Astrocyte (in vitro differentiated cells and primary cell): ENCODE results near the gene OPCML. TPM values are rescaled to one million over a fixed set of nuclear protein-coding genes. Genes with fewer than 3 reads are reported as not detected.
A peak's percentile ranks its signal among the peaks of the same experiment; 100 is the strongest.

Experiments
- DNase-seq: peaks from one replicate; pipeline ENCODE4 v3.0.0-alpha.2; 2010; ENCODE audit warnings: low read depth
- FAIRE-seq: peaks from 2 replicates; lab custom pipeline; 2011; peaks lifted over from hg19 to GRCh38; lab: Jason Lieb, UNC
- H2AFZ ChIP-seq: 2 replicates; pipeline ENCODE4 v1.6.0; 2012; ENCODE audit warnings: low read depth, low read length, inconsistent platforms
- H3K27ac ChIP-seq: 2 replicates; pipeline ENCODE4 v1.5.1; 2011; ENCODE audit warnings: low read depth, low read length, inconsistent platforms
- H3K27me3 ChIP-seq: 2 replicates; pipeline ENCODE4 v1.6.0; 2011; ENCODE audit warnings: low read length, inconsistent platforms; ENCODE audit not compliant: insufficient read depth
- H3K36me3 ChIP-seq: 2 replicates; pipeline ENCODE4 v1.5.1; 2011; ENCODE audit warnings: low read length, inconsistent platforms; ENCODE audit not compliant: insufficient read depth
- H3K4me1 ChIP-seq: 2 replicates; pipeline ENCODE4 v1.5.1; 2011; ENCODE audit warnings: low read length, inconsistent platforms; ENCODE audit not compliant: insufficient read depth
- H3K4me2 ChIP-seq: 2 replicates; pipeline ENCODE4 v1.6.0; 2012; ENCODE audit warnings: low read length, inconsistent platforms
- H3K4me3 ChIP-seq: 2 replicates; pipeline ENCODE4 v1.5.1; 2011; ENCODE audit warnings: low read depth, mild to moderate bottlenecking, low read length, inconsistent platforms; ENCODE audit not compliant: insufficient read depth
- H3K79me2 ChIP-seq: 2 replicates; pipeline ENCODE4 v1.6.0; 2012; ENCODE audit warnings: mild to moderate bottlenecking, low read length, inconsistent platforms; ENCODE audit not compliant: insufficient read depth
- H3K9ac ChIP-seq: 2 replicates; pipeline ENCODE4 v1.6.0; 2012; ENCODE audit warnings: mild to moderate bottlenecking, low read length, inconsistent platforms
- H3K9me3 ChIP-seq: 2 replicates; pipeline ENCODE4 v1.5.1; 2012; ENCODE audit warnings: low read depth, mild to moderate bottlenecking, low read length, inconsistent platforms; ENCODE audit not compliant: insufficient read depth
- H4K20me1 ChIP-seq: 2 replicates; pipeline ENCODE4 v1.6.0; 2012; ENCODE audit warnings: low read length, inconsistent platforms; ENCODE audit not compliant: insufficient read depth
- H3K27ac Mint-ChIP-seq: one replicate; pipeline ENCODE4 v1.8.0; 2021; ENCODE audit warnings: mild to moderate bottlenecking, mixed read lengths; ENCODE audit not compliant: unreplicated experiment
- H3K27me3 Mint-ChIP-seq: one replicate; pipeline ENCODE4 v1.8.0; 2021; ENCODE audit warnings: low read depth, mixed read lengths; ENCODE audit not compliant: unreplicated experiment
- H3K36me3 Mint-ChIP-seq: one replicate; pipeline ENCODE4 v1.8.0; 2021; ENCODE audit warnings: low read depth, mixed read lengths; ENCODE audit not compliant: unreplicated experiment
- H3K4me1 Mint-ChIP-seq: one replicate; pipeline ENCODE4 v1.8.0; 2021; ENCODE audit warnings: low read depth, mixed read lengths; ENCODE audit not compliant: unreplicated experiment
- H3K4me3 Mint-ChIP-seq: one replicate; pipeline ENCODE4 v1.8.0; 2021; ENCODE audit warnings: mild to moderate bottlenecking, moderate library complexity, mixed read lengths; ENCODE audit not compliant: unreplicated experiment
- H3K9me3 Mint-ChIP-seq: one replicate; pipeline ENCODE4 v1.8.0; 2021; ENCODE audit warnings: mild to moderate bottlenecking, mixed read lengths; ENCODE audit not compliant: unreplicated experiment
- CTCF ChIP-seq: IDR thresholded peaks from 2 replicates; pipeline ENCODE4 v1.5.1; 2011; ENCODE audit warnings: low read depth, mild to moderate bottlenecking, inconsistent platforms, low read length, moderate library complexity; ENCODE audit not compliant: insufficient read depth
- EZH2 ChIP-seq: IDR thresholded peaks from 2 replicates; pipeline ENCODE4 v1.6.1; 2012; ENCODE audit warnings: mild to moderate bottlenecking, low read length, inconsistent platforms; ENCODE audit not compliant: insufficient read depth
- total RNA-seq: library from RNA; stranded (reverse); gene quantifications from 2 replicates; pipeline ENCODE4 v1.2.1, GENCODE V29; 2021

The OPCML gene
- total RNA-seq, 1 donor from 2014 or later = 7.9 TPM

DNA sequence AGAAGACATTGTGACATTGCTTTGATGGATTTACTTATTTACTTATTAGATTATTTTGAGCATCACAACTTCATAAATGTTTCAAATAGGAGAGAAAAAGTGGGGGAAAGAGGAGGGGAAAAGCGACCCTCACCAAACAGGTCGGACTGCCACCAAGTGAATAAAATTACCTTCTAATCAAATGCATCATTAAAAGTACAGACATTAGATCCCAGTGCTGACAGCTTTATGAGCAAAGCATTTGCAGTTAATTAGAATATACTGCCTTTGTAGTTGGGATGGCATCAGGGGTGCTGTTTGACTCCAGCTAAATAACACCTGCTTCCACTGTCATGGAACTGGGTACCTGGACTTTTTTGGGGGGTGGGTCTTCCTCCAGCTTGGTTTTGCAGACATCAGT is 299.6 kb downstream of the OPCML start:
- no peaks in the 10 kb centered on the region for H3K36me3 Mint-ChIP-seq
- no peak overlapping the region for H3K27ac ChIP-seq
- DNase-seq (no peak), FAIRE-seq (no peak)
- no peaks in the 10 kb centered on the region for H3K4me1 ChIP-seq
- H2AFZ ChIP-seq = no peak overlapping the region
- no peaks in the 10 kb centered on the region for H4K20me1 ChIP-seq
- no peak overlapping the region for H3K27ac Mint-ChIP-seq
- H3K4me3 Mint-ChIP-seq = no peak overlapping the region
- H3K27me3 ChIP-seq = no peaks in the 10 kb centered on the region
- H3K27me3 Mint-ChIP-seq = peaks cover 37% of the 10 kb centered on the region
- TF ChIP-seq CTCF (no peak), EZH2 (no peak)
- peaks cover 4% of the 10 kb centered on the region for H3K9me3 Mint-ChIP-seq
- H3K4me1 Mint-ChIP-seq = peaks cover 2% of the 10 kb centered on the region
- no peak overlapping the region for H3K4me3 ChIP-seq
- no peaks in the 10 kb centered on the region for H3K79me2 ChIP-seq
- H3K9me3 ChIP-seq = peaks cover 3% of the 10 kb centered on the region
- H3K4me2 ChIP-seq = no peak overlapping the region
- no peaks in the 10 kb centered on the region for H3K36me3 ChIP-seq
- H3K9ac ChIP-seq = no peak overlapping the region

DNA sequence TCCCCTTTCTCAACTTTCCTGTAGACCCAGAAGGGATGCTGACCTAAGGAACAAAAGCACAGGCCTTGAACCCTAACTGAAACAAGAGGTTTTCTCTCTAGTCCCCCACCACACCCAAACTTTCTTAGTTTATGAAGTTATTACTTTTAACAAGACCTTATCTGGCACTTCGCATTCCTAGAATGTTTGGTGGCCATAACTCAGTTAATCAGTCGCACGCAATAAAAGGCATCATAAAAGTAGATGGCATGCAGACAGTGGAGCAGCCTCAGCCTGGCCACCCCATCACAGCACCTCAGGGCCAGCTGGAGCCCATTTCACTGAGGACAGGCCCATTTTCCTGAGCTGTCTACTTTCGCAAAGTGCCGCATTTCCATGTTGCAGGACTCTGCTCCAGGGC is 301.9 kb downstream of the OPCML start:
- Histone ChIP-seq H3K36me3 (no peaks in the 10 kb centered on the region), H3K79me2 (no peaks in the 10 kb centered on the region), H3K27ac (no peak overlapping the region), H3K9ac (no peak overlapping the region), H3K4me2 (no peak overlapping the region), H3K4me3 (no peak overlapping the region), H3K9me3 (peaks cover 3% of the 10 kb centered on the region), H2AFZ (no peak overlapping the region), H3K27me3 (no peaks in the 10 kb centered on the region), H3K4me1 (no peaks in the 10 kb centered on the region), H4K20me1 (no peaks in the 10 kb centered on the region)
- Mint-ChIP-seq H3K4me1 (no peaks in the 10 kb centered on the region), H3K36me3 (no peaks in the 10 kb centered on the region), H3K27me3 (peaks cover 37% of the 10 kb centered on the region), H3K27ac (no peak overlapping the region), H3K4me3 (no peak overlapping the region), H3K9me3 (peaks cover 4% of the 10 kb centered on the region)
- TF ChIP-seq CTCF = no peak
- no peak for TF ChIP-seq EZH2
- DNase-seq = no peak
- FAIRE-seq = no peak

- no peak overlapping the region for H3K27ac Mint-ChIP-seq
- no peak for DNase-seq
- H3K4me1 Mint-ChIP-seq = peaks cover 5% of the 10 kb centered on the region
- H3K27ac ChIP-seq = no peak overlapping the region
- no peaks in the 10 kb centered on the region for H3K79me2 ChIP-seq
- no peak overlapping the region for H2AFZ ChIP-seq
- FAIRE-seq = no peak
- H3K4me3 ChIP-seq = no peak overlapping the region
- no peaks in the 10 kb centered on the region for H3K27me3 ChIP-seq
- no peaks in the 10 kb centered on the region for H4K20me1 ChIP-seq
- peaks cover 3% of the 10 kb centered on the region for H3K9me3 ChIP-seq
- no peaks in the 10 kb centered on the region for H3K36me3 Mint-ChIP-seq
- TF ChIP-seq CTCF = no peak
- TF ChIP-seq EZH2 = no peak
- H3K4me2 ChIP-seq = peak overlapping the region; percentile 50
- H3K4me3 Mint-ChIP-seq = no peak overlapping the region
- no peaks in the 10 kb centered on the region for H3K36me3 ChIP-seq
- H3K9me3 Mint-ChIP-seq = peaks cover 2% of the 10 kb centered on the region
- peaks cover 36% of the 10 kb centered on the region for H3K27me3 Mint-ChIP-seq
- H3K4me1 ChIP-seq = no peaks in the 10 kb centered on the region
- no peak overlapping the region for H3K9ac ChIP-seq
Measured at GRCh38 chr11:133228471-133229329, 303.6 kb downstream of the OPCML start.
